Liver (tissue), 9 donors: ENCODE results near the gene KIRREL3. TPM values are rescaled to one million over a fixed set of nuclear protein-coding genes. Genes with fewer than 3 reads are reported as not detected.

Experiments used
- DNase-seq: peaks from one replicate; pipeline ENCODE4 v3.0.0-alpha.2; 2017; ENCODE audit warnings: low spot score
- H3K27ac ChIP-seq, 2 donors: one replicate each; pipeline ENCODE4 v1.7.0; 2013; ENCODE audit warnings: inconsistent platforms in 2 of 2, low read length in 2 of 2, control low read depth in 1 of 2, low read depth in 1 of 2, mild to moderate bottlenecking in 1 of 2
- H3K27me3 ChIP-seq, 4 donors: one replicate each; pipeline versions ENCODE4 v1.6.1 to v1.7.0; 2013; ENCODE audit warnings: low read length in 3 of 4, inconsistent platforms in 1 of 4, mild to moderate bottlenecking in 1 of 4, moderate library complexity in 1 of 4; ENCODE audit not compliant: control insufficient read depth in 4 of 4, insufficient read depth in 4 of 4
- H3K36me3 ChIP-seq, 4 donors: one replicate each; pipeline versions ENCODE4 v1.6.1 to v1.7.0; 2013; ENCODE audit warnings: low read length in 3 of 4, mild to moderate bottlenecking in 3 of 4, low read depth in 1 of 4, moderate library complexity in 1 of 4; ENCODE audit not compliant: control insufficient read depth in 4 of 4, insufficient read depth in 3 of 4
- H3K4me1 ChIP-seq, 4 donors: one replicate each; pipeline versions ENCODE4 v1.6.1 to v1.7.0; 2013; ENCODE audit warnings: low read length in 3 of 4, mild to moderate bottlenecking in 3 of 4, moderate library complexity in 1 of 4; ENCODE audit not compliant: control insufficient read depth in 4 of 4, insufficient read depth in 4 of 4
- H3K4me3 ChIP-seq, 3 donors: one replicate each; pipeline versions ENCODE4 v1.6.1 to v1.7.0; 2013; ENCODE audit warnings: low read length in 3 of 3, control low read depth in 1 of 3, low read depth in 1 of 3, mild to moderate bottlenecking in 1 of 3
- H3K9ac ChIP-seq, 2 donors: one replicate each; pipeline ENCODE4 v1.7.0; 2013; ENCODE audit warnings: low read length in 2 of 2, mild to moderate bottlenecking in 2 of 2, moderate library complexity in 2 of 2, control low read depth in 1 of 2, low read depth in 1 of 2
- H3K9me3 ChIP-seq, 4 donors: one replicate each; pipeline versions ENCODE4 v1.6.1 to v1.7.0; 2013; ENCODE audit warnings: low read length in 3 of 4; ENCODE audit not compliant: control insufficient read depth in 4 of 4
- FOXA1 ChIP-seq: IDR thresholded peaks from 2 replicates; pipeline ENCODE4 v1.6.1; 2016; ENCODE audit warnings: antibody characterized with exemption
- FOXA2 ChIP-seq: IDR thresholded peaks from 2 replicates; pipeline ENCODE4 v1.6.1; 2016; ENCODE audit warnings: antibody characterized with exemption
- GABPA ChIP-seq, 2 donors: IDR thresholded peaks in 1 of 2; conservative IDR thresholded peaks in 1 of 2; 2 replicates each; pipeline ENCODE4 v1.6.1; 2016; ENCODE audit warnings: antibody characterized with exemption in 2 of 2, mild to moderate bottlenecking in 1 of 2, moderate library complexity in 1 of 2
- HNF4A ChIP-seq, 2 donors: conservative IDR thresholded peaks; 2 replicates each; pipeline ENCODE4 v1.6.1; 2016; ENCODE audit warnings: antibody characterized with exemption in 2 of 2, mild to moderate bottlenecking in 2 of 2
- HNF4G ChIP-seq: IDR thresholded peaks from 2 replicates; pipeline ENCODE4 v1.6.1; 2016; ENCODE audit warnings: antibody characterized with exemption
- JUND ChIP-seq, 2 donors: IDR thresholded peaks; 2 replicates each; pipeline ENCODE4 v1.6.1; 2016; ENCODE audit warnings: antibody characterized with exemption in 2 of 2
- NR2F2 ChIP-seq: IDR thresholded peaks from 2 replicates; pipeline ENCODE4 v1.6.1; 2016; ENCODE audit warnings: antibody characterized with exemption
- RAD21 ChIP-seq, 2 donors: IDR thresholded peaks; 2 replicates each; pipeline ENCODE4 v1.6.1; 2016; ENCODE audit warnings: antibody characterized with exemption in 2 of 2, mild to moderate bottlenecking in 2 of 2
- RXRA ChIP-seq, 2 donors: IDR thresholded peaks; 2 replicates each; pipeline ENCODE4 v1.6.1; 2017 to 2018; ENCODE audit warnings: antibody characterized with exemption in 2 of 2, mild to moderate bottlenecking in 1 of 2
- SP1 ChIP-seq: IDR thresholded peaks from 2 replicates; pipeline ENCODE4 v1.6.1; 2018; ENCODE audit warnings: antibody characterized with exemption, mild to moderate bottlenecking
- TAF1 ChIP-seq: conservative IDR thresholded peaks from 2 replicates; pipeline ENCODE4 v1.6.1; 2016; ENCODE audit warnings: antibody characterized with exemption, mild to moderate bottlenecking
- WGBS: extraction: QIAGEN DNeasy Blood & Tissue Kit; methylation state at CpG from one replicate; pipeline ENCODE4 v1.1.7; 2013; 5-methylcytosine and 5-hydroxymethylcytosine counted together
- polyA plus RNA-seq, 2 donors: library from polyadenylated mRNA; stranded (reverse) in 1 of 2; unstranded in 1 of 2; fragments of 200-250 nt in 1 of 2; fragments of >200 nt in 1 of 2; fragmentation: Nextera tagmentation in 1 of 2; extraction: Ambion mirVana in 1 of 2; gene quantifications; one replicate each; pipeline versions ENCODE4 v1.2.1 to v1.2.3, GENCODE V29; 2013 to 2015
- total RNA-seq, 2 donors: library from RNA; depleted of rRNA; stranded (reverse); fragments of >200 nt; gene quantifications; one replicate each; pipeline ENCODE4 v1.2.3, GENCODE V29; 2014
- TF ChIP-seq, protein P1 (sequence below): IDR thresholded peaks from 2 replicates; pipeline ENCODE4 v1.6.1; 2016; ENCODE audit warnings: antibody characterized with exemption
- TF ChIP-seq, protein P2 (sequence below): IDR thresholded peaks from 2 replicates; pipeline ENCODE4 v1.6.1; 2016; ENCODE audit warnings: antibody characterized with exemption
- TF ChIP-seq, protein P3 (sequence below): IDR thresholded peaks from 2 replicates; pipeline ENCODE4 v1.6.1; 2016; ENCODE audit warnings: antibody characterized with exemption
- TF ChIP-seq, protein P4 (sequence below): IDR thresholded peaks from 2 replicates; pipeline ENCODE4 v1.6.1; 2016; ENCODE audit warnings: antibody characterized with exemption, mild to moderate bottlenecking
- donor health status: healthy.
- donor health status: healthy.
- donor health status: healthy.
- donor health status: healthy.
- donor health status: healthy.

The KIRREL3 gene
- total and polyA plus RNA-seq, 4 donors, result 0.03 to 0.29 (median 0.08) TPM; not detected in 1

DNA sequence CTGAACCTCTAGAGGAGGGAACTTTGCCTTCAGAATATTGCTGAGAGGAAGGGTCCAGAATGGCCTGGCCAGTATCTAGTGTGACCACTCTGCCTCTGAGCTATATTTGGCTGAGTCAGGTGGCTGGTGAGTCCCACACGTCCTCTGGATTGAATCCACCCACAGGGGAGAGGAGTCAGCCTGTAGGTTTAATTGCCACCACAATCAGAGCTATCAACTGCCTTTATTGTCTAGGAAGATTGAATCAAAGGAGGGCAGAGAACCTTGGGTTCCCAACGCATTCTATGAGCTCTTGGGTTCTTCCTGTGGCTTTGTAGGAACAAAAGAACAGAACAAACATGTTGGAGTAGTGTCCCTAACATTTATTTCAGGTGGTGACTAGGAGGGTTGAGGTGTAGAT is 577.4 kb downstream of the KIRREL3 start:
- no peak for DNase-seq
- Histone ChIP-seq H3K4me1 (no peaks in the 10 kb centered on the region), H3K27me3 (no peaks in the 10 kb centered on the region), H3K4me3 (no peak overlapping the region), H3K9ac (no peak overlapping the region), H3K36me3 (no peaks in the 10 kb centered on the region), H3K9me3 (no peaks in the 10 kb centered on the region), H3K27ac (peak overlapping the region in 1 of 2 donors; percentile 9)
- TF ChIP-seq JUND (IDR thresholded peaks at IDR 0.05) (no peak), SP1 (no peak), RAD21 (IDR thresholded peaks at IDR 0.05) (no peak), FOXA2 (no peak), FOXA1 (no peak), HNF4A (conservative IDR thresholded peaks at IDR 0.05) (no peak), HNF4G (no peak)
- TF ChIP-seq, protein P1, sequence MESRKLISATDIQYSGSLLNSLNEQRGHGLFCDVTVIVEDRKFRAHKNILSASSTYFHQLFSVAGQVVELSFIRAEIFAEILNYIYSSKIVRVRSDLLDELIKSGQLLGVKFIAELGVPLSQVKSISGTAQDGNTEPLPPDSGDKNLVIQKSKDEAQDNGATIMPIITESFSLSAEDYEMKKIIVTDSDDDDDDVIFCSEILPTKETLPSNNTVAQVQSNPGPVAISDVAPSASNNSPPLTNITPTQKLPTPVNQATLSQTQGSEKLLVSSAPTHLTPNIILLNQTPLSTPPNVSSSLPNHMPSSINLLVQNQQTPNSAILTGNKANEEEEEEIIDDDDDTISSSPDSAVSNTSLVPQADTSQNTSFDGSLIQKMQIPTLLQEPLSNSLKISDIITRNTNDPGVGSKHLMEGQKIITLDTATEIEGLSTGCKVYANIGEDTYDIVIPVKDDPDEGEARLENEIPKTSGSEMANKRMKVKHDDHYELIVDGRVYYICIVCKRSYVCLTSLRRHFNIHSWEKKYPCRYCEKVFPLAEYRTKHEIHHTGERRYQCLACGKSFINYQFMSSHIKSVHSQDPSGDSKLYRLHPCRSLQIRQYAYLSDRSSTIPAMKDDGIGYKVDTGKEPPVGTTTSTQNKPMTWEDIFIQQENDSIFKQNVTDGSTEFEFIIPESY, result no peak
- TF ChIP-seq, protein P2, sequence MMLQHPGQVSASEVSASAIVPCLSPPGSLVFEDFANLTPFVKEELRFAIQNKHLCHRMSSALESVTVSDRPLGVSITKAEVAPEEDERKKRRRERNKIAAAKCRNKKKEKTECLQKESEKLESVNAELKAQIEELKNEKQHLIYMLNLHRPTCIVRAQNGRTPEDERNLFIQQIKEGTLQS, result no peak
- TF ChIP-seq, protein P3, sequence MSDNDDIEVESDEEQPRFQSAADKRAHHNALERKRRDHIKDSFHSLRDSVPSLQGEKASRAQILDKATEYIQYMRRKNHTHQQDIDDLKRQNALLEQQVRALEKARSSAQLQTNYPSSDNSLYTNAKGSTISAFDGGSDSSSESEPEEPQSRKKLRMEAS, result no peak
- 77% methylated on average over 2 of the region's 2 CpGs for WGBS

DNA sequence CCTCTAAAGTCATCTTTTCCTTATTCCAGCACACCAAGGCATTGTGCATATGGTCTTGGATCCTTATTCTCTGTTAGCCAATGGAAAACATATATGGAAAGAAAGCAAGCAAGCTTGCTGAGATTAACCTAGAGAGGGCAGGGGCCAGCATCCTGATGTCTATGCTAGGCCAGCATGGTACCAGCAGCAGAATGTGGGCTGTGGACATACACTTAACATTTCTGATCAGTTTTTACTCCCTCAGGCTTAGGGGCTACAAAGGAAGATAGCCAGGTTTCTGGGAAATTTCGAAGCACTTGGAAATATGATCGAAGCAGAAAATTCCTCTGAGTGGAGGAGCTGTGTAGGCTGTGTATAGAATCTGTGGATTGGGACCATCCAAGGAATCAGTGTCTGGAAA is 578.1 kb downstream of the KIRREL3 start:
- Histone ChIP-seq H3K4me3 (no peak overlapping the region), H3K27me3 (no peaks in the 10 kb centered on the region), H3K36me3 (no peaks in the 10 kb centered on the region), H3K27ac (no peak overlapping the region), H3K9ac (no peak overlapping the region), H3K4me1 (no peaks in the 10 kb centered on the region), H3K9me3 (no peaks in the 10 kb centered on the region)
- 93% methylated on average over 2 of the region's 2 CpGs for WGBS
- DNase-seq, result no peak
- TF ChIP-seq NR2F2, result no peak
- TF ChIP-seq, protein P3, result no peak
- TF ChIP-seq HNF4A (conservative IDR thresholded peaks at IDR 0.05), result no peak
- no peak for TF ChIP-seq GABPA (IDR thresholded peaks at IDR 0.05 in 1 of 2, conservative IDR thresholded peaks at IDR 0.05 in 1 of 2)
- no peak for TF ChIP-seq RXRA (IDR thresholded peaks at IDR 0.05)
- TF ChIP-seq, protein P4, sequence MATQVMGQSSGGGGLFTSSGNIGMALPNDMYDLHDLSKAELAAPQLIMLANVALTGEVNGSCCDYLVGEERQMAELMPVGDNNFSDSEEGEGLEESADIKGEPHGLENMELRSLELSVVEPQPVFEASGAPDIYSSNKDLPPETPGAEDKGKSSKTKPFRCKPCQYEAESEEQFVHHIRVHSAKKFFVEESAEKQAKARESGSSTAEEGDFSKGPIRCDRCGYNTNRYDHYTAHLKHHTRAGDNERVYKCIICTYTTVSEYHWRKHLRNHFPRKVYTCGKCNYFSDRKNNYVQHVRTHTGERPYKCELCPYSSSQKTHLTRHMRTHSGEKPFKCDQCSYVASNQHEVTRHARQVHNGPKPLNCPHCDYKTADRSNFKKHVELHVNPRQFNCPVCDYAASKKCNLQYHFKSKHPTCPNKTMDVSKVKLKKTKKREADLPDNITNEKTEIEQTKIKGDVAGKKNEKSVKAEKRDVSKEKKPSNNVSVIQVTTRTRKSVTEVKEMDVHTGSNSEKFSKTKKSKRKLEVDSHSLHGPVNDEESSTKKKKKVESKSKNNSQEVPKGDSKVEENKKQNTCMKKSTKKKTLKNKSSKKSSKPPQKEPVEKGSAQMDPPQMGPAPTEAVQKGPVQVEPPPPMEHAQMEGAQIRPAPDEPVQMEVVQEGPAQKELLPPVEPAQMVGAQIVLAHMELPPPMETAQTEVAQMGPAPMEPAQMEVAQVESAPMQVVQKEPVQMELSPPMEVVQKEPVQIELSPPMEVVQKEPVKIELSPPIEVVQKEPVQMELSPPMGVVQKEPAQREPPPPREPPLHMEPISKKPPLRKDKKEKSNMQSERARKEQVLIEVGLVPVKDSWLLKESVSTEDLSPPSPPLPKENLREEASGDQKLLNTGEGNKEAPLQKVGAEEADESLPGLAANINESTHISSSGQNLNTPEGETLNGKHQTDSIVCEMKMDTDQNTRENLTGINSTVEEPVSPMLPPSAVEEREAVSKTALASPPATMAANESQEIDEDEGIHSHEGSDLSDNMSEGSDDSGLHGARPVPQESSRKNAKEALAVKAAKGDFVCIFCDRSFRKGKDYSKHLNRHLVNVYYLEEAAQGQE, result no peak
- TF ChIP-seq TAF1, result no peak
- TF ChIP-seq HNF4G, result no peak
- TF ChIP-seq, protein P1, result no peak
